Stomach (tissue), 4 donors: Measurements from ENCODE around the gene HNRNPDL.

Experiments
- CTCF ChIP-seq, 7 experiments: fragments of 450-650 bp in 4 of 7; fragments of 200-600 bp in 3 of 7; sonication (generic) in 3 of 7; IDR thresholded peaks; one replicate each; pipeline ENCODE4 v1.5.1; 2016 to 2019; ENCODE audit warnings: antibody characterized with exemption in 7 of 7, control low read depth in 2 of 7, mild to moderate bottlenecking in 1 of 7
- EP300 ChIP-seq: sonication (generic); formaldehyde crosslinking; IDR thresholded peaks from one replicate; pipeline ENCODE4 v1.6.1; 2017; ENCODE audit warnings: antibody characterized with exemption
- POLR2A ChIP-seq, 4 donors: fragments of 450-650 bp; IDR thresholded peaks; one replicate each; pipeline ENCODE4 v1.6.1; 2016; ENCODE audit warnings: antibody characterized with exemption in 4 of 4, control low read depth in 2 of 4, mild to moderate bottlenecking in 1 of 4, moderate library complexity in 1 of 4

DNA sequence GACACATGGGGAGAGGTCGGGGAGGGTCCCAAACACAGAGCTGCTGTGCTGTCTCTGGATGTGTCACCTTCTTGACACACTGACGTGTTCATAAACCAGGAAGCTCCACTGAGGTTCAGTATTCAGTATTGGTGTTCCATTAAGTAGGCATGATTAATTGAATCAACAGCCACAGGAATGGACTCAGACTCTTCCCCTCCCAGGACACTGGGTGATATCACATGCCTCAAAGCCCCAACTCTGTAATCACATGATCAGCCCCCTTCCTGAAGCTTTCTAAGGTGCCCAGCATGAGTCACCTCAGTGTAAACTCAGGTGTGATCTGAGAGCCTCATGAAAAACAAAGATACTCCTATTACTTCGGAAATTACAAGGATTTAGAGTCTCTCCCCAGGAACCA is 35.4 kb downstream of the HNRNPDL start:
- no peak for TF ChIP-seq POLR2A (IDR thresholded peaks at IDR 0.05)
- no peak for TF ChIP-seq CTCF (IDR thresholded peaks at IDR 0.05)
- TF ChIP-seq EP300 = no peak
